H1 (cell line): ENCODE data around the gene THUMPD3. TPM values are rescaled to one million over a fixed set of nuclear protein-coding genes. Genes with fewer than 3 reads are reported as not detected.
A peak's percentile ranks its signal among the peaks of the same experiment; 100 is the strongest.

ENCODE experiments used
- CTCF ChIA-PET: fragments of 300-600 bp; sonication (Branson Sonifier 250); formaldehyde crosslinking; loops from one replicate; lab custom pipeline; 2021; ENCODE audit not compliant: partially characterized antibody; lab: Charles Lee
- POLR2A ChIA-PET: fragments of 300-600 bp; sonication (Branson Sonifier 250); formaldehyde crosslinking; loops from one replicate; lab custom pipeline; 2021; ENCODE audit warnings: inconsistent platforms; ENCODE audit not compliant: partially characterized antibody; lab: Charles Lee
- DNase-seq, 2 experiments: peaks; one replicate each; pipeline versions ENCODE4 v3.0.0 to v3.0.0-alpha.2; 2010 to 2022; ENCODE audit warnings: low spot score in 2 of 2, low read depth in 1 of 2, mixed read lengths in 1 of 2
- FAIRE-seq: peaks from 2 replicates; lab custom pipeline; 2011; peaks lifted over from hg19 to GRCh38; lab: Jason Lieb, UNC
- H2AFZ ChIP-seq: 2 replicates; pipeline ENCODE4 v1.8.1; 2012; ENCODE audit warnings: low read length, inconsistent platforms
- H2AK5ac ChIP-seq: 2 replicates; pipeline ENCODE4 v1.6.1; 2013; ENCODE audit warnings: low read depth, low read length
- H2BK120ac ChIP-seq: replicated peaks from 2 replicates; pipeline ENCODE3; 2013; ENCODE audit warnings: low read depth, low read length, inconsistent platforms
- H2BK12ac ChIP-seq: 2 replicates; pipeline ENCODE4 v1.6.1; 2013; ENCODE audit warnings: low read depth, low read length
- H2BK15ac ChIP-seq: 2 replicates; pipeline ENCODE4 v1.6.1; 2013; ENCODE audit warnings: low read length
- H2BK20ac ChIP-seq: 2 replicates; pipeline ENCODE4 v1.6.1; 2013; ENCODE audit warnings: low read length
- H2BK5ac ChIP-seq: 2 replicates; pipeline ENCODE4 v1.6.1; 2013; ENCODE audit warnings: low read depth, low read length
- H3K14ac ChIP-seq: 2 replicates; pipeline ENCODE4 v1.6.1; 2013; ENCODE audit warnings: inconsistent platforms; ENCODE audit not compliant: insufficient read length
- H3K18ac ChIP-seq: 2 replicates; pipeline ENCODE4 v1.6.1; 2013; ENCODE audit warnings: low read length; ENCODE audit errors: extremely low read depth
- H3K23ac ChIP-seq: 2 replicates; pipeline ENCODE4 v1.6.1; 2013; ENCODE audit warnings: inconsistent platforms; ENCODE audit not compliant: insufficient read length
- H3K23me2 ChIP-seq: 2 replicates; pipeline ENCODE4 v1.6.1; 2013; ENCODE audit warnings: low read depth, low read length
- H3K27ac ChIP-seq: 2 replicates; pipeline ENCODE4 v1.6.1; 2011; ENCODE audit warnings: low read depth, low read length, inconsistent platforms
- H3K27me3 ChIP-seq, 4 experiments: replicated peaks in 1 of 4; 1 replicate in 1 of 4; 2 replicates in 3 of 4; pipeline versions ENCODE4 v1.6.1 to v1.8.1; 2011 to 2013; ENCODE audit warnings: low read length in 3 of 4, mild to moderate bottlenecking in 3 of 4, inconsistent platforms in 2 of 4, mixed read lengths in 2 of 4, moderate library complexity in 1 of 4; ENCODE audit not compliant: control insufficient read depth in 3 of 4, insufficient read depth in 3 of 4; ENCODE audit errors: extremely low read depth in 1 of 4
- H3K36me3 ChIP-seq, 4 experiments: 2 replicates each; pipeline versions ENCODE4 v1.6.1 to v1.8.1; 2011 to 2013; ENCODE audit warnings: mild to moderate bottlenecking in 4 of 4, low read length in 3 of 4, moderate library complexity in 2 of 4, control low read depth in 1 of 4, inconsistent platforms in 1 of 4; ENCODE audit not compliant: insufficient read depth in 4 of 4, control insufficient read depth in 2 of 4
- H3K4ac ChIP-seq: replicated peaks from 2 replicates; pipeline ENCODE3; 2013; ENCODE audit warnings: low read length, low read depth, mixed read lengths, inconsistent platforms; ENCODE audit not compliant: insufficient read length
- H3K4me1 ChIP-seq, 4 experiments: replicated peaks in 1 of 4; 1 replicate in 1 of 4; 2 replicates in 3 of 4; pipeline versions ENCODE4 v1.6.1 to v1.8.1; 2011 to 2013; ENCODE audit warnings: low read length in 3 of 4, inconsistent platforms in 2 of 4, mixed read lengths in 1 of 4; ENCODE audit not compliant: insufficient read depth in 4 of 4, control insufficient read depth in 3 of 4
- H3K4me2 ChIP-seq, 2 experiments: 2 replicates each; pipeline versions ENCODE4 v1.6.1 to v1.8.1; 2011 to 2013; ENCODE audit warnings: low read depth in 2 of 2, low read length in 2 of 2, control low read depth in 1 of 2, inconsistent platforms in 1 of 2, mild to moderate bottlenecking in 1 of 2; ENCODE audit not compliant: insufficient read depth in 1 of 2
- H3K4me3 ChIP-seq, 4 experiments: fragments of 200-600, 300-600 bp in 1 of 4; sonication (generic), shearing (Covaris generic), sonication (Bioruptor Twin) in 1 of 4; 2 replicates each; pipeline versions ENCODE4 v1.5.1 to v1.8.1; 2011 to 2016; ENCODE audit warnings: low read length in 4 of 4, low read depth in 3 of 4, control low read depth in 2 of 4, inconsistent platforms in 2 of 4, mild to moderate bottlenecking in 2 of 4, mixed read lengths in 1 of 4, moderate library complexity in 1 of 4; ENCODE audit not compliant: insufficient read depth in 2 of 4; ENCODE audit errors: extremely low read depth in 1 of 4
- H3K56ac ChIP-seq: replicated peaks from 2 replicates; pipeline ENCODE3; 2013; ENCODE audit warnings: low read depth, mild to moderate bottlenecking, mixed read lengths, low read length, inconsistent platforms; ENCODE audit not compliant: insufficient read length
- H3K79me1 ChIP-seq: 2 replicates; pipeline ENCODE4 v1.6.1; 2013; ENCODE audit warnings: low read depth, low read length, control low read depth
- H3K79me2 ChIP-seq, 2 experiments: 2 replicates each; pipeline versions ENCODE4 v1.6.1 to v1.8.1; 2012 to 2013; ENCODE audit warnings: low read length in 2 of 2, mild to moderate bottlenecking in 2 of 2, inconsistent platforms in 1 of 2; ENCODE audit not compliant: insufficient read depth in 2 of 2, control insufficient read depth in 1 of 2
- H3K9ac ChIP-seq, 4 experiments: replicated peaks in 1 of 4; 1 replicate in 1 of 4; 2 replicates in 3 of 4; pipeline versions ENCODE4 v1.6.1 to v1.8.1; 2011 to 2013; ENCODE audit warnings: low read depth in 3 of 4, low read length in 3 of 4, control low read depth in 2 of 4, mild to moderate bottlenecking in 2 of 4, moderate library complexity in 2 of 4, inconsistent platforms in 1 of 4; ENCODE audit errors: extremely low read depth in 1 of 4
- H3K9me3 ChIP-seq, 2 experiments: 2 replicates each; pipeline versions ENCODE4 v1.6.1 to v1.8.1; 2012 to 2013; ENCODE audit warnings: mild to moderate bottlenecking in 2 of 2, moderate library complexity in 2 of 2, control low read depth in 1 of 2, inconsistent platforms in 1 of 2, low read depth in 1 of 2, low read length in 1 of 2, mixed read lengths in 1 of 2; ENCODE audit not compliant: insufficient read depth in 2 of 2
- H4K20me1 ChIP-seq, 2 experiments: replicated peaks in 1 of 2; 2 replicates each; pipeline versions ENCODE3 to v1.8.1; 2011 to 2013; ENCODE audit warnings: inconsistent platforms in 2 of 2, low read length in 2 of 2, mild to moderate bottlenecking in 1 of 2; ENCODE audit not compliant: insufficient read depth in 2 of 2, control insufficient read depth in 1 of 2
- H4K5ac ChIP-seq: 2 replicates; pipeline ENCODE4 v1.6.1; 2013; ENCODE audit warnings: low read length, low read depth, mixed read lengths, inconsistent platforms; ENCODE audit not compliant: insufficient read length
- H4K8ac ChIP-seq: 2 replicates; pipeline ENCODE4 v1.8.0; 2013; ENCODE audit warnings: mild to moderate bottlenecking, moderate library complexity, low read length, inconsistent platforms; ENCODE audit not compliant: insufficient read depth; ENCODE audit errors: extremely low read depth
- H4K91ac ChIP-seq: replicated peaks from 2 replicates; pipeline ENCODE3; 2013; ENCODE audit warnings: low read length, mixed read lengths, inconsistent platforms; ENCODE audit not compliant: insufficient read length
- GTF2F1 ChIP-seq: IDR thresholded peaks from 2 replicates; pipeline ENCODE4 v1.6.1; 2012; ENCODE audit warnings: low read depth, low read length, improper control_type of control experiment, borderline replicate concordance
- NANOG ChIP-seq: IDR thresholded peaks from 2 replicates; pipeline ENCODE4 v1.6.1; 2011; ENCODE audit warnings: low read length, low read depth, mild to moderate bottlenecking, inconsistent platforms; ENCODE audit not compliant: insufficient read depth, poor library complexity, severe bottlenecking
- POLR2AphosphoS5 ChIP-seq: IDR thresholded peaks from 2 replicates; pipeline ENCODE4 v1.6.1; 2011; ENCODE audit warnings: low read depth, low read length
- RNF2 ChIP-seq: fragments of 200-900, 300-1000 bp; sonication (generic); IDR thresholded peaks from 2 replicates; pipeline ENCODE4 v1.7.1; 2016; ENCODE audit warnings: borderline replicate concordance, low read depth, mild to moderate bottlenecking, antibody characterized with exemption, low read length; ENCODE audit not compliant: poor library complexity, severe bottlenecking; ENCODE audit errors: missing control alignments
- SIN3A ChIP-seq, 2 experiments: IDR thresholded peaks in 1 of 2; conservative IDR thresholded peaks in 1 of 2; 2 replicates each; pipeline ENCODE4 v1.6.1; 2011 to 2012; ENCODE audit warnings: low read length in 2 of 2, improper control_type of control experiment in 1 of 2, low read depth in 1 of 2, mild to moderate bottlenecking in 1 of 2
- WGBS, 2 experiments: shearing (Covaris generic) in 1 of 2; methylation state at CpG; one replicate each; pipeline versions ENCODE4 v1.1.6 to v1.1.7; 2013 to 2015; ENCODE audit warnings: low lambda C conversion rate in 2 of 2, mixed read lengths in 2 of 2, inconsistent platforms in 1 of 2, low coverage in 1 of 2, missing lambda C conversion rate in 1 of 2; ENCODE audit not compliant: insufficient replicate concordance in 2 of 2, insufficient coverage in 1 of 2, insufficient read length in 1 of 2; ENCODE audit errors: extremely low coverage in 1 of 2, missing lambda C conversion rate in 1 of 2; 5-methylcytosine and 5-hydroxymethylcytosine counted together
- polyA plus RNA-seq, 7 experiments: library from polyadenylated mRNA; depleted of rRNA in 3 of 7; stranded (reverse) in 5 of 7; unstranded in 2 of 7; fragments of >200 nt in 5 of 7; fragments of 200-250 nt in 2 of 7; gene quantifications; 1 replicate in 5 of 7; 2 replicates in 1 of 7; 4 replicates in 1 of 7; pipeline versions ENCODE4 v1.2.1 to v1.2.3, GENCODE V29; 2011 to 2013; ENCODE audit warnings: missing spikeins in 2 of 7, mixed read lengths in 2 of 7
- total RNA-seq: library from RNA; stranded (reverse); fragmentation: NEBNext Ultra II Directional; extraction: Animal tissue kit (Norgen Biotek cat#: 25700); gene quantifications from 2 replicates; pipeline ENCODE4 v1.2.1, GENCODE V29; 2021
- TF ChIP-seq, protein P1 (sequence below): IDR thresholded peaks from 2 replicates; pipeline ENCODE4 v1.6.1; 2012; ENCODE audit warnings: low read length, inconsistent platforms

THUMPD3 gene
- total and polyA plus RNA-seq, 2 of the 8 experiments (the other 6 are each of a cell fraction or from before 2014, with no cell fraction given): 26.7 to 68.9 TPM

DNA sequence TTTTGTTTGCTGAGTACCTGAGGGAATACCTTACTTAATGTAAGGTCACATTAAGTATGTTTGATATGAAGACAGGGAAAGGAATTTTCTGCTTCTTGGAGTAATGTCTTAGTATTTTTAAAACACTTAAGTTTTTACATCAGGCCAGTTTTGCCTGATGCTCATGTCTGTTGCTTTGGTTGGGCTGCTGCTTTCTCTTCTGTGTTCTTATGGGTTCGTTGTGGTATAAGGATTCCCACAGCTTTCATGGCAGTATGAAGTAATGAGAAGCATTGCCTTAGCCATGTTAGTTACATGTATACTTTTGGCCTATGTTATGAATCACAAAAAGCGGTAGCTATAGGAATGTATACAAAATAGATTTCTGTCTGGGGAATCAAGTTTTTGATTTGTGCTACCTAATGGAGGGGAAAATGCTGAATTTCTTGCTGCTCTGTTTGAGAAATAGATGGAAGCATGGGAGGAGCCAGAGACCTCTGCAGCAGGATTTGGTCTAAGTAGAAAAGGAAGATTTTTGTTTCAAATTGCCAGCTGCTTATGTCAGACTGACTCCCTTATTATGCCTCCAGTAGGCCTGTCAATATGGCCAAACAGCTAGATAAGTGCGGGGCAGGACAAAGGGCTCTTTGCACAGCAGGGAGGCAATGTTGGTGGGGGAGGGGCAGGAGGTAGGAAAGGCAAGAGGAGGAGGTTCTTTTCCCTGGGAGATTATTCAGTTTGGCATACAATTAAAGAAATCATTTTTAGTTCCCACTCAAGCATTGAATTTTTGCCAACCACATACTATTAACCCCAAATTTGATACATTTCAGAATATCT is 39.8 kb downstream of the THUMPD3 start:
- Histone ChIP-seq H4K91ac (peak overlapping the region; percentile 9), H2BK120ac (no peak overlapping the region), H3K36me3 (no peaks in the 10 kb centered on the region), H3K79me2 (peaks cover 84 to 100% of the 10 kb centered on the region in 2 experiments), H3K27ac (peak overlapping the region; percentile 50; the same call in 1 of the 2 replicates), H3K9me3 (no peaks in the 10 kb centered on the region), H2BK5ac (no peak overlapping the region), H4K20me1 (peaks cover 15 to 16% of the 10 kb centered on the region in 2 experiments), H3K4me2 (peak overlapping the region; percentile 78 to 89), H2BK15ac (no peak overlapping the region), H2BK12ac (no peak overlapping the region), H3K4ac (no peak overlapping the region), H3K14ac (no peak overlapping the region), H2AK5ac (no peak overlapping the region), H3K4me1 (peaks cover 4 to 31% (median 14%) of the 10 kb centered on the region in 4 experiments; a peak in 5 of 7 replicates), H3K23ac (no peak overlapping the region), H3K23me2 (peaks cover 11% of the 10 kb centered on the region), H2BK20ac (no peak overlapping the region), H2AFZ (no peak overlapping the region), H3K9ac (peak overlapping the region in 2 of 4 experiments; percentile 22 to 31; a peak in 1 of 7 replicates), H3K27me3 (no peaks in the 10 kb centered on the region), H4K5ac (peak overlapping the region; percentile 51), H3K79me1 (no peaks in the 10 kb centered on the region), H3K18ac (no peak overlapping the region), H4K8ac (no peak overlapping the region), H3K4me3 (peak overlapping the region; percentile 23 to 99 (median 26)), H3K56ac (no peak overlapping the region)
- FAIRE-seq (no peak), DNase-seq (peak; percentile 59 to 86)
- ChIA-PET CTCF (interaction anchor here (0.9 to 1.3 kb wide), 3 partner anchors 20 to 40 kb away, joined by 3 to 5 read pairs (median 4); partner anchors contain the start of gene THUMPD3), POLR2A (interaction anchor here (0.5 to 4.1 kb wide), 13 partner anchors 8 to 50 kb away, joined by 3 to 80 read pairs (median 5); partner anchors contain the start of gene THUMPD3)
- 12% methylated on average over 3 of the region's 3 CpGs; no CpG with 5 or more reads in 1 of the 2 experiments for WGBS, 2 experiments
- TF ChIP-seq RNF2 (no peak), GTF2F1 (no peak), SIN3A (conservative IDR thresholded peaks at IDR 0.05 in 1 of 2, IDR thresholded peaks at IDR 0.05 in 1 of 2; ENCODE audit: low read depth in 1 of 2, low read length in 2 of 2) (peak; percentile 70 to 72; a peak in 2 of 4 replicates), NANOG (no peak), POLR2AphosphoS5 (peak; percentile 26; the same call in 1 of the 2 replicates)
- TF ChIP-seq, protein P1, sequence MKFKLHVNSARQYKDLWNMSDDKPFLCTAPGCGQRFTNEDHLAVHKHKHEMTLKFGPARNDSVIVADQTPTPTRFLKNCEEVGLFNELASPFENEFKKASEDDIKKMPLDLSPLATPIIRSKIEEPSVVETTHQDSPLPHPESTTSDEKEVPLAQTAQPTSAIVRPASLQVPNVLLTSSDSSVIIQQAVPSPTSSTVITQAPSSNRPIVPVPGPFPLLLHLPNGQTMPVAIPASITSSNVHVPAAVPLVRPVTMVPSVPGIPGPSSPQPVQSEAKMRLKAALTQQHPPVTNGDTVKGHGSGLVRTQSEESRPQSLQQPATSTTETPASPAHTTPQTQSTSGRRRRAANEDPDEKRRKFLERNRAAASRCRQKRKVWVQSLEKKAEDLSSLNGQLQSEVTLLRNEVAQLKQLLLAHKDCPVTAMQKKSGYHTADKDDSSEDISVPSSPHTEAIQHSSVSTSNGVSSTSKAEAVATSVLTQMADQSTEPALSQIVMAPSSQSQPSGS: no peak
